ENCODE data around the gene PDE8A. TPM values are rescaled to one million over a fixed set of nuclear protein-coding genes. Genes with fewer than 3 reads are reported as not detected.

PDE8A gene
- polyA plus RNA-seq, 1 experiment, result 22.5 TPM

- H3K4me3 ChIP-seq (ENCODE audit: low read depth, low read length), result no peak overlapping the region
- H3K36me3 ChIP-seq (ENCODE audit: control insufficient read depth, insufficient read depth, low read length), result no peaks in the 10 kb centered on the region
- POLR2A ChIA-PET, result no interaction called here
- no peaks in the 10 kb centered on the region for H3K27me3 ChIP-seq (ENCODE audit: control insufficient read depth, insufficient read depth, low read length)
- CTCF ChIA-PET, result interaction anchor here (0.8 to 3.6 kb wide), 2 partner anchors 15 to 441 kb away, joined by 4 to 18 read pairs; no protein-coding TSS in a partner anchor
- TF ChIP-seq CTCF (IDR thresholded peaks at IDR 0.05; ENCODE audit: insufficient read depth, low read depth, low read length), result no peak
- no peak for DNase-seq (ENCODE audit: low read depth)
Observed at GRCh38 chr15:85029221-85029620, 47.6 kb downstream of the PDE8A start.

DNA sequence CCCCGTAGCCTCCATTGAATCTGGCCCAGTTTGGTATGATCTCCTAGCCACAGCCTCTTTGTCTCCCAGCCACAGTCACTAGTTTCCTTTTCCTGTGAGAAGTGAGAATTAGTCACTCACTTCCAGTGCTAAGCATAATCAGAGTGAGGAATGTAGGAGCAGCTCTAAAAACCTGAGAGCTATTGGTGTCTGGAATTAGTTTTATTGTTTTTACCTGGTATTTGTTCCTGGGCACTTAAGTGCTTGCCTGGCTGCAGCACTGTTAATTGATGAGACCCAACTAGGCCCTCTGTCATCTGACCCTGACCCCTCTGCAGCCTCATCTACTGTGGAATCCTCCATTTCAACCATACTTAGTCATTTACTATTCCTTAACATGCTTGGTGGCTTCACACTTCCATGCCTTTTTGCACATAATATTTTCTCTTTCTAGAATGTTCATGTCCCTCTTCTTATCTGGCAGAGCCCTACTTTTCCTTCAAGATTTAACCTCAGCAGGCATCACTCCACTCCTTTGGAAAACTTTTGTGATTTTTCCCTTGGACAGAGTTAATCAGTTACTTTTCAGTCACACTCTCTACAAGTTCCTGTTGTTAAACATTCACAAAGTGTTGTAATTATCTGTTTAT lies 48.8 kb downstream of the PDE8A start:
- Histone ChIP-seq H3K36me3 (ENCODE audit: control insufficient read depth, insufficient read depth, low read length) (no peaks in the 10 kb centered on the region), H3K4me3 (ENCODE audit: low read depth, low read length) (no peak overlapping the region), H3K27me3 (ENCODE audit: control insufficient read depth, insufficient read depth, low read length) (no peaks in the 10 kb centered on the region)
- CTCF ChIA-PET, result interaction anchor here (0.8 to 3.6 kb wide), 5 partner anchors 8 to 442 kb away, joined by 3 to 18 read pairs (median 4); no protein-coding TSS in a partner anchor
- no peak for DNase-seq (ENCODE audit: low read depth)
- POLR2A ChIA-PET, result no interaction called here
- no peak for TF ChIP-seq CTCF (IDR thresholded peaks at IDR 0.05; ENCODE audit: insufficient read depth, low read depth, low read length)

DNA sequence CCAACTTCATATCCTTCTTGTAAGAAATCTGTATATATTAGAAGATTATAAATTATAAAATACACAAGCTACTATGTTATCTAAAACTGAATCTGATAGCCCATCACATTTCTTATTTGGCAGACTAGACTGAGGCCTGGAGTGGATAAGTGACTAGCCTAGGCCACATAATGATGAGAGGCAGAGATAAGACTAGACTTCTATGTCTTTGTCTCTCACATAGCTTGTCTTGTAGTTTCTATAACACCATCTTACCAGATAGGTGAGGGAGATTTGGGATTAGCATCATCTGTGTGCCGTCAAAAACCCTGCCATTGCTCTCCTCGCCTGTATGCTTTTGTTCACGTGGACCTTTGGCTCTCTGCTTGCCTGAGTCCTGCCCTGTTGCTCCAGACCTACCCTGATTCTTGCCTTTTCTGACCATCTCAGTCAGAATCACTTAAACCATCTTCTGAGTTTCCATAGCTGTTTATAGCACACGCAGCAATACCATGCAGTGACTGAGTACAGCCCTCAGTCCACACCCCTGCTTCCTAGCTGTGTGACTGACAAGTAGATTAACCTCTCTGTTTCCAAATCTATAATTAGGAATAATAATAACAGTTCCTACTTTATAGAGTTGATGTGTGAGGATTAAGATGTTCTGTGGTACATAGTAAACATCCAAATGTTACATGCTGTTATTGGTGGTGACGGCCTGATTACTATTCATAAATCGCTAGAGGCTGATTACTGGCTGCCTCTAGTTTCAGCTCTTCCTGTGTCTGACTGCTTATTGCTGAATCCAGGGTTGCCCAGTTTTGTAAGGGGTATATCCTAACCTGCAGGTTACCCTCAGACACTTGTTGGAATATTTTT lies 49.7 kb downstream of the PDE8A start:
- no peak for TF ChIP-seq CTCF (IDR thresholded peaks at IDR 0.05; ENCODE audit: insufficient read depth, low read depth, low read length)
- no peak for DNase-seq (ENCODE audit: low read depth)
- CTCF ChIA-PET, result interaction anchor here (0.8 to 3.6 kb wide), 4 partner anchors 7 to 44 kb away, joined by 3 to 18 read pairs (median 4); no protein-coding TSS in a partner anchor
- POLR2A ChIA-PET, result no interaction called here
- no peaks in the 10 kb centered on the region for H3K36me3 ChIP-seq (ENCODE audit: control insufficient read depth, insufficient read depth, low read length)
- H3K4me3 ChIP-seq (ENCODE audit: low read depth, low read length), result no peak overlapping the region
- no peaks in the 10 kb centered on the region for H3K27me3 ChIP-seq (ENCODE audit: control insufficient read depth, insufficient read depth, low read length)

DNA sequence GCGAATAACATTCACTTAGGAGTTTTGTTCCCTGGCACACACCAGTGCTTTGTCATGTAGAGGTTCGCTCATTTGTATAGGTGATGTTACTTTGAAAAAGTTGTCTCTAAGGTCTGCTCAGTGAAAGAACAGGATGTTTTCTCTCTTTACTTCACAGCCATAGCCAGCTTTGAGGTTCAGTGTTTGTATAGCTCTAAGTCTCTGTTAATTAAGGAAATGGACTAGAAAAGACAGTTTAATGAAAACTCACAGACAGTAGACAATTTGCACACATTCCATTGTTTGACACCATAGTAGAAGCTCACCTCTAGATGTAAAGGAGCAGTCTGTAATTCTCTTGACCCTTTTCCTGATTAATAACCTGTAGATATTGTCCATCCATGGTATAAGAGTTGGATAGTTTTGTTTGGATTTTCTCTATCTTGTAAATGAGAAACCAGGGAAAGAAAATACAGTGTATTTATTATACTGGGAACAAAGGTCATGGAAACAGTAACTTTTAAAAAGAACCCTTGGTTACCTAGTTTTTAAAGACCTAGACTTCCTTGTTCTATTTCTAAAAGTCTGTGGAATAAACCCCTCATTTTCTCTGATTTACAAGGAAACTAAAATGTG lies 50.4 kb downstream of the PDE8A start:
- no peak overlapping the region for H3K4me3 ChIP-seq (ENCODE audit: low read depth, low read length)
- no peaks in the 10 kb centered on the region for H3K27me3 ChIP-seq (ENCODE audit: control insufficient read depth, insufficient read depth, low read length)
- POLR2A ChIA-PET, result no interaction called here
- CTCF ChIA-PET, result interaction anchor here (1.3 to 3.6 kb wide), 2 partner anchors 12 to 29 kb away, joined by 4 to 18 read pairs; no protein-coding TSS in a partner anchor
- no peak for DNase-seq (ENCODE audit: low read depth)
- no peaks in the 10 kb centered on the region for H3K36me3 ChIP-seq (ENCODE audit: control insufficient read depth, insufficient read depth, low read length)
- no peak for TF ChIP-seq CTCF (IDR thresholded peaks at IDR 0.05; ENCODE audit: insufficient read depth, low read depth, low read length)

DNA sequence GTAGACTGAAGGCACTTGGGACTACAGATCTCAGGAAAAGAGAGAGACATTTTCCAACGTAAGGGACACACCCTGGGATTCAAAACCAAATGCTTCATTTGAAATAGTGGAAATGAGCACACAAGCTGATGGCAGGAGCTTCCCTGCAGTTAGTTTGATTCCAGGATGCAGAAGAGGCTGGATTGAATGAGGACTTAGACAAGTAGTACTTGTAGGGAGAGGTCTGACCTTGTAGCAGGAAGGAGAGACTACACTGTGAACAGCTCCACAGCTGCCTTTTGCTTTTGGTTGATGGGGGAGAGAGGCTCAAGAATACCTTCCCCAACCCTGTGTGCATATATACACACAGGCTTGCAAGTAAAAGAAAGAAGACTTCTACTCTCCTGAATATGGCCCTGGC lies 51.5 kb downstream of the PDE8A start:
- no peak for DNase-seq (ENCODE audit: low read depth)
- TF ChIP-seq CTCF (IDR thresholded peaks at IDR 0.05; ENCODE audit: insufficient read depth, low read depth, low read length), result no peak
- Histone ChIP-seq H3K27me3 (ENCODE audit: control insufficient read depth, insufficient read depth, low read length) (no peaks in the 10 kb centered on the region), H3K36me3 (ENCODE audit: control insufficient read depth, insufficient read depth, low read length) (no peaks in the 10 kb centered on the region), H3K4me3 (ENCODE audit: low read depth, low read length) (no peak overlapping the region)
- POLR2A ChIA-PET, result no interaction called here
- CTCF ChIA-PET, result interaction anchor here (0.6 to 2.3 kb wide), 3 partner anchors 9 to 110 kb away, joined by 4 to 20 read pairs (median 5); no protein-coding TSS in a partner anchor
